GM23248 (cell line): ENCODE measurements around the gene UNC13B.
"Not testable (repeated sequence)": the region's sequence is repeated elsewhere in the genome, so short reads cannot be mapped to it uniquely, and the experiment has no call there.

Experiments used
- EZH2 ChIP-seq: fragments of 200-600 bp; sonication (generic); IDR thresholded peaks from 2 replicates; pipeline ENCODE4 v1.6.1; 2018; ENCODE audit warnings: antibody characterized with exemption, mild to moderate bottlenecking; ENCODE audit not compliant: insufficient read depth, poor library complexity, severe bottlenecking
- EZH2phosphoT487 ChIP-seq: fragments of 200-600 bp; sonication (generic); IDR thresholded peaks from 2 replicates; pipeline ENCODE4 v1.6.1; 2018; ENCODE audit warnings: antibody characterized with exemption, moderate library complexity, mild to moderate bottlenecking, low read depth; ENCODE audit not compliant: insufficient read depth

DNA sequence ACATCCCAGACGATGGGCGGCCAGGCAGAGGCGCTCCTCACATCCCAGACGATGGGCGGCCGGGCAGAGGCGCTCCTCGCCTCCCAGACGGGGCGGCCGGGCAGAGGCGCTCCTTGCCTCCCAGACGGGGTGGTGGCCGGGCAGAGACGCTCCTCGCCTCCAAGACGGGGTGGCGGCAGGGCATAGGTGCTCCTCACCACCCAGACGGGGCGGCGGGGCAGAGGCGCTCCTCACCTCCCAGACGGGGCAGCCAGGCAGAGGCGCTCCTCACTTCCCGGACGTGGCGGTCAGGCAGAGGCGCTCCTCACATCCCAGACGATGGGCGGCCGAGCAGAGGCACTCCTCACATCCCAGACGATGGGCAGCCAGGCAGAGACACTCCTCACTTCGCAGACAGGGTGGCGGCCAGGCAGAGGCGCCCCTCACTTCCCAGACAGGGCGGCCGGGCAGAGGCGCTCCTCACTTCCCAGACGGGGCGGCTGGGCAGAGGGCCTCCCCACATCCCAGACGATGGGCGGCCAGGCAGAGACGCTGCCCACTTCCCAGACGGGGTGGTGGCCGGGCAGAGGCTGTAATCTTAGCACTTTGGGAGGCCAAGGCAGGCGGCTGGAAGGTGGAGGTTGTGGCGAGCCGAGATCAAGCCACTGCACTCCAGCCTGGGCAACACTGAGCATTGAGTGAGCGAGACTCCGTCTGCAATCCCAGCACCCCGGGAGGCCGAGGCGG lies 22.1 kb downstream of the UNC13B start:
- TF ChIP-seq EZH2phosphoT487, EZH2: not testable (repeated sequence)
